ENCODE data around the gene PRKCZ. TPM values are rescaled to one million over a fixed set of nuclear protein-coding genes. Genes with fewer than 3 reads are reported as not detected.

The PRKCZ gene
- total RNA-seq, 2 experiments from 2014 or later = 8.0 to 10.0 TPM

DNA sequence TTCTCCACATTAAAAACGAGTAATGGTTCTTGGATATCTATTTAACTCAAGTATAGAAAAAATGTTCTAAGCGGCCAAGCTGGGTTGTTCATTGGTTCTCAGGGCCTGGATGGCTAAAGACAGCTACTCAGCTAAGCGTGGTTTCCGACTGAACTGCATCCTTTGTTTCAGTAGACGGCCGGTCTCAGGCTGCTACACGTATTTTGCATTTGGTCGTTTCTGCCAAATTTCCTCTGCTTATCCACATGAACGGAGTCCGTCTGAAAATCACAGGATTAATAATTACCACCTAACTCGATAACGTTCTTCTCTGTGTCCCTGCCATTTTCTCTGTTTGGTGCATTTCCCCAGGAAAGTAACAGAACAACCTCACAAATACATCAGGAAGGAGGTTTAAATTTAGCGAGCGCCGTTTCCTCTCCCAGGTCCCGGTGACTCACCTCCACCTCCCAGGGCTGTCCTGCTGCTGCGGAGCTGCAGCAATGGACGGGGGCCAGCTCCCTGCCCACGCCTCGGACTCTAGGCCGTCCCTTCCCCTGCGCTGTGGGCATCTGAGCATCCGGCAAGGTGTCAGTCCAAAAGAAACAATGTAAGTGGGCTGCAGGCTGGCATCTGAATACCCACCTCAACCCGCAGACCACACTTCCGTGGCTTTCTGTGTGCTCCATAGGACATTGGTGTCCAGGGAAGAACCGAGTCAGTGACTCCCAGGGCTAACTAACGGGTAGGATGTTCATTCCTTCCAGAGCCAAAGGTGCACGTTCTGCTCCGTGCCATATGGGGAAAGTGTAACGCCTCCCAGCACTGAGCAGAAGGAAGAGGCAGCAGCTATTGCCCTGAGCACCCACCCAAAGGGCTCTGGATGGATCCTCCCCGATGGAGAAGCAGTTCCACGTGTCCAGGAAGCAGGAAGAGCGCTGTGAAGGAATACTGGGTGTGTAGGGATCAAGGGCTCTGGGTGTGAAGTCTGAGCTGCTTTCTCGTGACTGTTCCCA, 35.2 kb upstream of the PRKCZ start:
- H3K36me3 ChIP-seq (ENCODE audit: insufficient read depth, low read length) = no peaks in the 10 kb centered on the region
- intact Hi-C loops (cut with micrococcal nuclease; ENCODE audit: unreplicated experiment) = no loop called here
- no peak overlapping the region for H2AFZ ChIP-seq (ENCODE audit: low read length)
- H3K4me3 ChIP-seq (ENCODE audit: low read depth, low read length, poor library complexity, severe bottlenecking) = no peak overlapping the region
- no TSS peak for BruUV-seq (replicated peaks)
- H3K27ac ChIP-seq (ENCODE audit: low read depth, low read length, poor library complexity, severe bottlenecking) = no peak overlapping the region
- TF ChIP-seq CTCF (conservative IDR thresholded peaks at IDR 0.05; ENCODE audit: low read length) (no peak), EZH2phosphoT487 (IDR thresholded peaks at IDR 0.05; ENCODE audit: borderline replicate concordance, low read depth, low read length) (no peak)
- ChIA-PET CTCF (ENCODE audit: unreplicated experiment) (no interaction called here), POLR2A (no interaction called here)
- no peak overlapping the region for H3K4me2 ChIP-seq (ENCODE audit: low read length)
- DNase-seq (ENCODE audit: low spot score) = no peak
- H3K79me2 ChIP-seq (ENCODE audit: insufficient read depth, low read depth, low read length) = no peaks in the 10 kb centered on the region
- H3K4me1 ChIP-seq (ENCODE audit: insufficient read depth, low read length, poor library complexity, severe bottlenecking) = no peaks in the 10 kb centered on the region
- H4K20me1 ChIP-seq (ENCODE audit: insufficient read depth, low read length) = no peaks in the 10 kb centered on the region
- H3K9me3 ChIP-seq (ENCODE audit: low read length) = no peaks in the 10 kb centered on the region
- no peaks in the 10 kb centered on the region for H3K9me2 ChIP-seq (ENCODE audit: insufficient read depth, low read length)

GRCh38 chr1:2016123-2016522, 34.1 kb upstream of the PRKCZ start:
- Histone ChIP-seq H3K36me3 (ENCODE audit: insufficient read depth, low read length) (no peaks in the 10 kb centered on the region), H3K4me2 (ENCODE audit: low read length) (no peak overlapping the region), H4K20me1 (ENCODE audit: insufficient read depth, low read length) (no peaks in the 10 kb centered on the region), H3K9me2 (ENCODE audit: insufficient read depth, low read length) (no peaks in the 10 kb centered on the region), H3K4me1 (ENCODE audit: insufficient read depth, low read length, poor library complexity, severe bottlenecking) (no peaks in the 10 kb centered on the region), H3K27ac (ENCODE audit: low read depth, low read length, poor library complexity, severe bottlenecking) (no peak overlapping the region), H3K4me3 (ENCODE audit: low read depth, low read length, poor library complexity, severe bottlenecking) (no peak overlapping the region), H3K9me3 (ENCODE audit: low read length) (no peaks in the 10 kb centered on the region), H2AFZ (ENCODE audit: low read length) (no peak overlapping the region), H3K79me2 (ENCODE audit: insufficient read depth, low read depth, low read length) (no peaks in the 10 kb centered on the region)
- BruUV-seq (replicated peaks) = no TSS peak
- ChIA-PET POLR2A (no interaction called here), CTCF (ENCODE audit: unreplicated experiment) (no interaction called here)
- no peak for TF ChIP-seq EZH2phosphoT487 (IDR thresholded peaks at IDR 0.05; ENCODE audit: borderline replicate concordance, low read depth, low read length)
- intact Hi-C loops (cut with micrococcal nuclease; ENCODE audit: unreplicated experiment) = no loop called here
- no peak for DNase-seq (ENCODE audit: low spot score)

GRCh38 chr1:2018217-2019171, 31.7 kb upstream of the PRKCZ start:
- Histone ChIP-seq H3K4me1 (ENCODE audit: insufficient read depth, low read length, poor library complexity, severe bottlenecking) (no peaks in the 10 kb centered on the region), H3K9me3 (ENCODE audit: low read length) (no peaks in the 10 kb centered on the region), H3K36me3 (ENCODE audit: insufficient read depth, low read length) (no peaks in the 10 kb centered on the region), H3K9me2 (ENCODE audit: insufficient read depth, low read length) (no peaks in the 10 kb centered on the region), H3K27ac (ENCODE audit: low read depth, low read length, poor library complexity, severe bottlenecking) (no peak overlapping the region), H4K20me1 (ENCODE audit: insufficient read depth, low read length) (no peaks in the 10 kb centered on the region), H3K4me3 (ENCODE audit: low read depth, low read length, poor library complexity, severe bottlenecking) (no peak overlapping the region), H3K79me2 (ENCODE audit: insufficient read depth, low read depth, low read length) (no peaks in the 10 kb centered on the region), H2AFZ (ENCODE audit: low read length) (no peak overlapping the region), H3K4me2 (ENCODE audit: low read length) (no peak overlapping the region)
- no TSS peak for BruUV-seq (replicated peaks)
- no peak for TF ChIP-seq CTCF (conservative IDR thresholded peaks at IDR 0.05; ENCODE audit: low read length)
- no peak for TF ChIP-seq EZH2phosphoT487 (IDR thresholded peaks at IDR 0.05; ENCODE audit: borderline replicate concordance, low read depth, low read length)
- DNase-seq (ENCODE audit: low spot score) = no peak
- ChIA-PET CTCF (ENCODE audit: unreplicated experiment) (no interaction called here), POLR2A (no interaction called here)
- intact Hi-C loops (cut with micrococcal nuclease; ENCODE audit: unreplicated experiment) = no loop called here
